Nephron (organoid): ENCODE measurements around the gene RNU6-7.
A peak's percentile ranks its signal among the peaks of the same experiment; 100 is the strongest.

Source experiments
- H3K27ac Mint-ChIP-seq, 3 experiments: 2 replicates each; pipeline ENCODE4 v1.8.0; 2020; ENCODE audit warnings: mixed read lengths in 3 of 3, mild to moderate bottlenecking in 2 of 3, moderate library complexity in 1 of 3
- H3K27me3 Mint-ChIP-seq: 2 replicates; pipeline ENCODE4 v1.8.0; 2021; ENCODE audit warnings: low read depth, mild to moderate bottlenecking, moderate library complexity, mixed read lengths
- H3K36me3 Mint-ChIP-seq: 2 replicates; pipeline ENCODE4 v1.8.0; 2020; ENCODE audit warnings: low read depth, mixed read lengths
- H3K4me1 Mint-ChIP-seq: 2 replicates; pipeline ENCODE4 v1.8.0; 2020; ENCODE audit warnings: mixed read lengths
- H3K4me3 Mint-ChIP-seq, 3 experiments: 2 replicates each; pipeline ENCODE4 v1.8.0; 2020; ENCODE audit warnings: mild to moderate bottlenecking in 3 of 3, mixed read lengths in 3 of 3, moderate library complexity in 2 of 3
- H3K9me3 Mint-ChIP-seq: 2 replicates; pipeline ENCODE4 v1.8.0; 2020; ENCODE audit warnings: mixed read lengths
- TF ChIP-seq, protein P1 (sequence below), 3 experiments: fragments of 200-600 bp; sonication (generic); IDR thresholded peaks; one replicate each; pipeline ENCODE4 v1.5.0; 2021; ENCODE audit warnings: antibody characterized with exemption in 3 of 3; ENCODE audit not compliant: unreplicated experiment in 3 of 3

The RNU6-7 gene

GRCh38 chr14:32192712-32193373 is 9.0 kb upstream of the RNU6-7 start:
- H3K27me3 Mint-ChIP-seq: no peaks in the 10 kb centered on the region
- no peak overlapping the region for H3K4me3 Mint-ChIP-seq
- TF ChIP-seq, protein P1, sequence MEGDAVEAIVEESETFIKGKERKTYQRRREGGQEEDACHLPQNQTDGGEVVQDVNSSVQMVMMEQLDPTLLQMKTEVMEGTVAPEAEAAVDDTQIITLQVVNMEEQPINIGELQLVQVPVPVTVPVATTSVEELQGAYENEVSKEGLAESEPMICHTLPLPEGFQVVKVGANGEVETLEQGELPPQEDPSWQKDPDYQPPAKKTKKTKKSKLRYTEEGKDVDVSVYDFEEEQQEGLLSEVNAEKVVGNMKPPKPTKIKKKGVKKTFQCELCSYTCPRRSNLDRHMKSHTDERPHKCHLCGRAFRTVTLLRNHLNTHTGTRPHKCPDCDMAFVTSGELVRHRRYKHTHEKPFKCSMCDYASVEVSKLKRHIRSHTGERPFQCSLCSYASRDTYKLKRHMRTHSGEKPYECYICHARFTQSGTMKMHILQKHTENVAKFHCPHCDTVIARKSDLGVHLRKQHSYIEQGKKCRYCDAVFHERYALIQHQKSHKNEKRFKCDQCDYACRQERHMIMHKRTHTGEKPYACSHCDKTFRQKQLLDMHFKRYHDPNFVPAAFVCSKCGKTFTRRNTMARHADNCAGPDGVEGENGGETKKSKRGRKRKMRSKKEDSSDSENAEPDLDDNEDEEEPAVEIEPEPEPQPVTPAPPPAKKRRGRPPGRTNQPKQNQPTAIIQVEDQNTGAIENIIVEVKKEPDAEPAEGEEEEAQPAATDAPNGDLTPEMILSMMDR (IDR thresholded peaks at IDR 0.05; ENCODE audit: unreplicated experiment in 3 of 3): no peak
- H3K27ac Mint-ChIP-seq: no peak overlapping the region
- no peaks in the 10 kb centered on the region for H3K36me3 Mint-ChIP-seq
- H3K9me3 Mint-ChIP-seq: no peaks in the 10 kb centered on the region
- H3K4me1 Mint-ChIP-seq: no peaks in the 10 kb centered on the region

GRCh38 chr14:32193532-32193931 is 8.3 kb upstream of the RNU6-7 start:
- Mint-ChIP-seq H3K4me3 (no peak overlapping the region), H3K4me1 (no peaks in the 10 kb centered on the region), H3K27me3 (no peaks in the 10 kb centered on the region), H3K9me3 (no peaks in the 10 kb centered on the region), H3K36me3 (no peaks in the 10 kb centered on the region), H3K27ac (no peak overlapping the region)
- TF ChIP-seq, protein P1 (IDR thresholded peaks at IDR 0.05; ENCODE audit: unreplicated experiment in 3 of 3): no peak

DNA sequence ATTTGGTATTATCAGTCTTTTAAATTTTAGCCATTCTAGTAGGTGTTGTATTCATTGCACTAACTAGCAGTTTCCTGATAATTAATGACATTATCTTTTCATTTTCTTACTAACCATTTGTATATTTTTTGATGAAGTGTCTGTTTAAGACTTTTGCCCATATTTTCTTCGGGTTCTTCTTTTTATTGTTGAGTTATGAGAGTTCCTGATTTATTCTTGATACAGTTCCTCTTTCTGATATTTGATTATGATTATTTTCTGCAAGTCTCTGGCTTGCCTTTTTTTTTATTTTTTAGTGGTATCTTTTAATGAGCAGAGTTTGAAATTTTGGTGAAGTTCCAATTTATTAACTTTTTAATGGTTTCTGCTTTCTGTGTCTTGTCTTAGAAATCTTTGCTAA is 6.2 kb upstream of the RNU6-7 start:
- TF ChIP-seq, protein P1 (IDR thresholded peaks at IDR 0.05; ENCODE audit: unreplicated experiment in 3 of 3): no peak

DNA sequence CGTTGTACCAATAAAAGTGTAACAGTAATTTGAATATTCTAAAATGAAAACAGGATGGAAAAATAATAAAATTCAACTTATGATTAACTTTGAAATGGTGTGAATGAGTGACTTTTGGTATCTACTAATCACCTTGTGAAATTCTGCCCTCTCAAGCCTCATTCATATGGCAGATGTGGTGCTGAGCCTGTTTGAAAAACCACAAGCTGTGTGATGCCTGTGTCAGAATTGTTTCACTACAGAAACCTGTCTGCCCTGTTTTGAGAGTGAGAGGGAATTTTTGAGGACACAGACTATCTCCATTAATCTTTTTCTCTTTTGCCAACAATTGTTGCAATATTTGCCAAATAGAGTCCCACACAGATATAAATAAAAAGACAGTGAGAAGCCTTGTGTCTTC is 3.9 kb upstream of the RNU6-7 start:
- Mint-ChIP-seq H3K4me3 (no peak overlapping the region), H3K4me1 (peaks cover 4% of the 10 kb centered on the region), H3K9me3 (no peaks in the 10 kb centered on the region), H3K27ac (no peak overlapping the region), H3K36me3 (no peaks in the 10 kb centered on the region), H3K27me3 (no peaks in the 10 kb centered on the region)
- TF ChIP-seq, protein P1 (IDR thresholded peaks at IDR 0.05; ENCODE audit: unreplicated experiment in 3 of 3): no peak

More for the DNA sequence above, 6.2 kb upstream of the RNU6-7 start:
- no peak overlapping the region for H3K4me3 Mint-ChIP-seq
- no peaks in the 10 kb centered on the region for H3K36me3 Mint-ChIP-seq
- H3K9me3 Mint-ChIP-seq: no peaks in the 10 kb centered on the region
- no peaks in the 10 kb centered on the region for H3K27me3 Mint-ChIP-seq
- no peaks in the 10 kb centered on the region for H3K4me1 Mint-ChIP-seq
- no peak overlapping the region for H3K27ac Mint-ChIP-seq

- TF ChIP-seq, protein P1 (IDR thresholded peaks at IDR 0.05; ENCODE audit: unreplicated experiment in 3 of 3): no peak
- Mint-ChIP-seq H3K4me3 (peak overlapping the region; percentile 94 to 95 (median 94)), H3K27me3 (no peaks in the 10 kb centered on the region), H3K4me1 (peaks cover 12% of the 10 kb centered on the region), H3K27ac (peak overlapping the region; percentile 99 to 100 (median 99)), H3K36me3 (no peaks in the 10 kb centered on the region), H3K9me3 (no peaks in the 10 kb centered on the region)
Measured at GRCh38 chr14:32200368-32201192, 1.3 kb upstream of the RNU6-7 start.
